GM18867 (cell line): Measurements from ENCODE around the gene PALM3.
A peak's percentile ranks its signal among the peaks of the same experiment; 100 is the strongest.
"Not testable (repeated sequence)": the region's sequence is repeated elsewhere in the genome, so short reads cannot be mapped to it uniquely, and the experiment has no call there.

Experiments used
- ATAC-seq: cut with Tn5 transposase; IDR thresholded peaks from one replicate; pipeline ENCODE4 v1.9.1; 2021; ENCODE audit warnings: mild to moderate bottlenecking, moderate library complexity; ENCODE audit not compliant: unreplicated experiment

Gene PALM3

DNA sequence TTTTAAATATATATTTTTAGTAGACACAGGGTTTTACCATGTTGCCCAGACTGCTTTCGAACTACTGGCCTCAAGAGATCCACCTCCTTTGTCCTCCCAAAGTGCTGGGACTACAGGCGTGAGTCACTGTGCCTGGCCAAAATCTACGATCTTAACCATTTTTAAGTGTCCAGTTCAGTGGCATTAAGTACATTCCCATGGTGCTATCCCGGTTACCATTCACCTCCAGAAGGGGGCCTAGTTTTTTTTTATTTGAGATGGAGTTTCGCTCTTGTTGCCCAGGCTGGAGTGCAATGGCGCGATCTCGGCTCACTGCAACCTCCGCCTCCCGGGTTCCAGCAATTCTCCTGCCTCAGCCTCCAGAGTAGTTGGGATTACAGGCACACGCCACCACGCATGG, 26.7 kb downstream of the PALM3 start:
- ATAC-seq, result not testable (repeated sequence)

GRCh38 chr19:14033946-14034345, 27.9 kb downstream of the PALM3 start:
- no peak for ATAC-seq

DNA sequence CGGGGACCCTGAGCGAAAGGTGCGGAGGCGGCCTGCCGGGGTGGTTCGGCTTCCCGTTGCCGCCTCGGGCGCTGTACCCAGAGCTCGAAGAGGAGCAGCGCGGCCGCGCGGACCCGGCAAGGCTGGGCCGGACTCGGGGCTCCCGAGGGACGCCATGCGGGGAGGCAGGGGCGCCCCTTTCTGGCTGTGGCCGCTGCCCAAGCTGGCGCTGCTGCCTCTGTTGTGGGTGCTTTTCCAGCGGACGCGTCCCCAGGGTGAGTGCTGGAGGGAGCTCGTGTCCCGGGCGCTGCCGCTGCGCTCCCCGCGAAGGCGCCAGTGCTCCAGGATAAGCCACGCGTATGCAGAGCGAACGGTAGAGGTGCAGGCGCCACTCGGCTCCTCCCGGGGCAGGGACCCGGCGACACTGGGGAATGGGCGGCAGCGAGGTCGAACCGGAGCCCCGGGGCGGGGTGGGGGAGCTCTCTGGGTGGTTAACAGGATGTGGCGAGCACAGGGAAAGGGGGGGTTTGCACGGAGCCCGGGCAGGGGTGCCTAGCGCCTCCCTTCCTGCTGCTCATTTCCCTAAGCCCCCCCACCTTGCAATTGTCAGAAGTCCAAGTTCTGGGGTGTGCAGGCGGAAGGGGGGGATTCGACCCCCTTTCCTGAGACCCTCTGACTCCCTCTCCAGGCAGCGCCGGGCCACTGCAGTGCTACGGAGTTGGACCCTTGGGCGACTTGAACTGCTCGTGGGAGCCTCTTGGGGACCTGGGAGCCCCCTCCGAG, 30.0 kb downstream of the PALM3 start, which contains the start of gene IL27RA:
Gene IL27RA (plus strand): TSS at position 44 of the 762 bp plus-strand sequence. CDS start 111 bp downstream, at position 155.
- ATAC-seq, result peak; percentile 49

DNA sequence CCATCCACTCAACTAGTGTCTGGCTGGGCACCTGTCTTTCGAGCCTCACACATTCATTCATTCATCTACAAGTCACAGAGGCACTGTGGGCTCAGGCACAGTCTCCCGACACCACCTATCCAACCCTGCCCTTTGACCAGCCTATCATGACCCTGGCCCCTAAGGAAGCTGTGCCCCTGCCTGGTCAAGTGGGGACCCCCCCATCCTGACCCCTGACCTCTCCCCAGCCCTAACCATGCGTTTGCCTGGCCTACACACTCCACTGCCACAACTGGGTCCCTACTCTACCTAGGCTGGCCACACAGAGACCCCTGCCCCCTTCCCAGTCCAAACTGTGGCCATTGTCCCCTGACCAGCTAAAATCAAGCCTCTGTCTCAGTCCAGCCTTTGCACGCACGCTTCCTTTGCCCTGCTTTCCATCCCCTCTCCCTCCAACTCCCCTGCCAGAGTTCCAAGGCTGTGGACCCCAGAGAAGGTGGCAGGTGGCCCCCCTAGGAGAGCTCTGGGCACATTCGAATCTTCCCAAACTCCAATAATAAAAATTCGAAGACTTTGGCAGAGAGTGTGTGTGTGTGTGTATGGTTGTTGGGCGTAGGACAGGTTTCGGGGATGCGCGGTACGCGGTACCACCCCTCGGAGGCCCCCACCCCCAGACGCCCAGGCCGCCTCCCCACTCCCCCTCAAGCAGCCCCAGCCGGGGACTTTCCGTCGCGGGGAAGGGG, 30.7 kb downstream of the PALM3 start:
- ATAC-seq, result no peak

GRCh38 chr19:14028901-14029300, 33.0 kb downstream of the PALM3 start:
- no peak for ATAC-seq

- no peak for ATAC-seq
Observed at GRCh38 chr19:14027856-14028450, 33.9 kb downstream of the PALM3 start, which contains the start of gene RLN3. Gene RLN3, plus strand, starts transcription at chr19:14028148. Its CDS starts 57 bp downstream, at chr19:14028205.

DNA sequence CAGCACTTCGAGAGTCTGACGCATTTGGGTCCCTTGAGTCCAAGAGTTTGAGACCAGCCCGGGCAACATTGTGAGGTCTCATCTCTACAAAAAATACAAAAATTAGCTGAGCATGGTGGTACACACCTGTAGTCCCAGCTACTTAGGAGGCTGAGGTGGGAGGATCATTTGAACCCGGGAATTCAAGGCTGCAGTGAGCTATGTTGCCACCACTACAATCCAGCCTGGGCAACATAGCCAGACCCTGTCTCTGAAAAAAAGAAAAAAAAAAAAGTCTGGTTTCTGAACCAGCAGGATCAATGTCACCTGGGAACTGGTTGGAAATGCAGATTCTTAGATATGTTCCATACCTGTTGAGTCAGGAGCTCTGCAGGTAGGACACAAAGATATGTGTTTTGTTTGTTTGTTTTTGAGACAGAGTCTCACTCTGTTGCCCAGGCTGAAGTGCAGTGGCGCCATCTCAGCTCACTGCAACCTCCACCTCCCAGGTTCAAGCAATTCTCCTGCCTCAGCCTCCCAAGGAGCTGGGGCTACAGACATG, 35.2 kb downstream of the PALM3 start:
- ATAC-seq, result not testable (repeated sequence)

DNA sequence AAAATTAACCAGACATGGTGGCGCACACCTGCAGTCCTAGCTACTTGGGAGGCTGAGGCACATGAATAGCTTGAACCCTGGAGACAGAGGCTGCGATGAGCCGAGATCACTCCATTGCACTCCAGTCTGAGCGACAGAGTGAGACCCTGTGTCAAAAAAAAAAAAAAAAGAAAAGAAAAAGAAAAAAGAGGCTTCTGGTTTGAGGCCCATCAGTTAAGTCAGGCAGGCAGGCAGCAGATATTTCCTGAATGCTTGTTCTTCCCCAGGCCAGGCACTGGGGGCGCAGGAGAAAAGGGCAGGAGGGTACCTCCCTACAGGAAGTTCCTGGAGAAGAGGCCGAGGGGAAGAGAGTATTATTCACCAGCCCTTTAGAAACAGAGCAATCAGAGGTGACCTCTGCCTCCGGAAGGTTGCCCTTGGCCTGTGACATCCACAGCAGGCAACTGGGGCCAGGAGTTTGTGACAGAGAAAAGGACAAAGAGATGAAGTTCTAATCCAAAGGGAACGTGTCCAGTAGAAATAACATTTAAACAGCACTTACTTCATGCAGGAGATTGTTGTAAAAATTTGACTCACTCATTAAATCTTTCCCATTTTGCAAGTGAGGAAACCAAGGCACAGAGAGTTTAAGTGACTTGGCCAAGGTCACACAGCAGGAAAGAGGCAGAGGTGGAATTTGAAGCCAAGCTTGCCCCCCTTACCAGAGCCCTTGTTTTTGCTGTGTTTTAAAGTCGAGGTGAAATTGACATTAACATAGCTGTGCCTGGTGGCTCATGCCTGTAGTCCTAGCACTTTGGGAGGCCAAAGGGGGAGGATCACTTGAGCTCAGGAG, 38.3 kb downstream of the PALM3 start:
- no peak for ATAC-seq

DNA sequence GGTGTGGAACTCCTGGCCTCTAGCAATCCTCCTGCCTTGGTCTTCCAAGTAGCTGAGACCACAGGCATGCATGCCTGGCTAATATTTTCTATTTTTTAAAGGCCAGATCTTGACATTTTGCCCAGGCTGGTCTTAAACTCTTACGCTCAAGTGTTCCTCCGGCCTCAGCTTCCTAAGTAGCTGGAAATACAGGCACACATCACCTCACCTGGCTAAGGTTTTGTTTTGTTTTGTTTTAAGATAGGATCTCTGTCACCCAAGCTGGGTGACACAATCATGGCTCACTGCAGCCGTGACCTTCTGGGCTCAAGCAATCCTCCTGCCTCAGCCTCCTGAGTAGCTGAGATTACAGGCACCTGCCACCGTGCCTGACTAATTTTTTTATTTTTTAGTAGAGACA, 39.4 kb downstream of the PALM3 start:
- no peak for ATAC-seq

GRCh38 chr19:14021474-14021873, 40.4 kb downstream of the PALM3 start:
- ATAC-seq, result no peak

DNA sequence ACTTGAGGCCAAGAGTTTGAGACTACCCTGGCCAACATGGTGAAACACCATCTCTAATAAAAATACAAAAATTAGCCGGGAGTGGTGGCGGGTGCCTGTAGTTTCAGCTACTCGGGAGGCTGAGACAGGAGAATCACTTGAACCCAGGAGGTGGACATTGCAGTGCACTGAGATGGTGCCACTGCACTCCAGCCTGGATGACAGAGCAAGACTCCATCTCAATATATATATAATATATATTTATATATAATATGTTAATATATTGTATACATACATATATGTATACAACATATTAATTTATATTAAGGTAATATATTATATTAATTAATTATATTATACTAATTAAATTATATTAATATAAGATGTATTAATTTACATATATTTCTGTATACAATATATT, 42.1 kb downstream of the PALM3 start:
- ATAC-seq, result not testable (repeated sequence)

- no peak for ATAC-seq
Observed at GRCh38 chr19:14019100-14019499, 42.8 kb downstream of the PALM3 start.

DNA sequence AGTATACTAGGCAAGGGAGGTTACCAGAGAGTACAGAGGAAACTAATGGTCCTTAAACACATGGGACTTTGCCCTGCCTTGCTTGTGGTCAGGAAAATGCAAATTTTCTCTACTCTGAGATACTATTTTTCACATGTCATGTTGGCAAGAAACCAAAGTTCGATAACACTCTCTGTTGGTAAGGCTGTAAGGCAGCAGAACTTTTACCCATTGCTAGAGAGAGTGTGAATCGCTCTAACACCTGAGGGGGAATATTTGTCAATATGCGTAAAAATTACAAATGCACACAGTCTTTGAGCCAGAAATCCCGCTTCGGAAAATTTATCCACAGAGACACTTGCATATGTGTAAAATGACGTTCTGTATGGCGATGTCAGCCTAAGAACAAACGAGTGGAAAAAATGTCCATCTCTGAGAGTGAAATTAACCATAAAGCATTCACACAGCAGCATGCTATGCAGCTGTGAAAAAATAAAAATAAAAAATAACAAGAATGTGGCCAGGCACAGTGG, 46.3 kb downstream of the PALM3 start:
- ATAC-seq, result peak; percentile 79

GRCh38 chr19:14012378-14012915, 49.4 kb downstream of the PALM3 start:
- ATAC-seq, result no peak

- peak; percentile 33 for ATAC-seq
Observed at GRCh38 chr19:14006766-14007562, 54.9 kb downstream of the PALM3 start.

DNA sequence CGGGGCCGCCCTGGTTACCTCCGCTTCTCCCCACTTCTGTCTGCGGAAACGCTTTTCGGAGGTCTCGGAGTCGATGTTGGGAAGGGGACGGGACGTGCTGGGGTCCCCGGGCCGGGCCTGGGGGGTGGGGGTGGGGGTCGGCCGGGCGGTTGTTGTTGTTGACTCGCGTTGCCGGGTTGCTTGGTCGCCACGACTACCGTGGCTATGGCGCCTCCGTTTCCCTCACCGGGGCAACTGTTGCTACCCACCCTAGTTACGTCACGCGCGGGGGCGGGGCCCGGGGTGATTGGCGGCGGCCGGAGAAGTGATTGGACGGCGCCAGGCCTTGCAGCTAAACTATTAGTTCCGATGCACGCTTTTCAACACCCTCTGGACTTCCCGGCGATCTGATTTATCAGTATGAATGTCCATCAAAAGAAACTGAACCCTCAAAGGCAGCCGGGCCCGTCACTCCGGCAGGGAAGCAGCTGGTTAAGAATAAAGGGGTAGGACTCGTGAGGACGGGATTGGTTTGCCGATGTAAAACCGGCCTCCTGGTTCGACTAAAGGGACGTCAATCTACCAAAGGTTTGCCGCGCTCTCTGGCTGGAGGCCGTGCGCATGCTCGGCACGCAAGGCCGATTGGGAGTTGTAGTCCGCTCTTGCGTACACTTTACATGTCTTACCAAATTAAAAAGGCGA, 55.7 kb downstream of the PALM3 start, which contains the start of gene RFX1:
Gene RFX1 (minus strand): TSS at position 236 of the 681 bp plus-strand sequence. CDS start 12,477 bp downstream, outside the sequence.
- peak; percentile 68 for ATAC-seq

DNA sequence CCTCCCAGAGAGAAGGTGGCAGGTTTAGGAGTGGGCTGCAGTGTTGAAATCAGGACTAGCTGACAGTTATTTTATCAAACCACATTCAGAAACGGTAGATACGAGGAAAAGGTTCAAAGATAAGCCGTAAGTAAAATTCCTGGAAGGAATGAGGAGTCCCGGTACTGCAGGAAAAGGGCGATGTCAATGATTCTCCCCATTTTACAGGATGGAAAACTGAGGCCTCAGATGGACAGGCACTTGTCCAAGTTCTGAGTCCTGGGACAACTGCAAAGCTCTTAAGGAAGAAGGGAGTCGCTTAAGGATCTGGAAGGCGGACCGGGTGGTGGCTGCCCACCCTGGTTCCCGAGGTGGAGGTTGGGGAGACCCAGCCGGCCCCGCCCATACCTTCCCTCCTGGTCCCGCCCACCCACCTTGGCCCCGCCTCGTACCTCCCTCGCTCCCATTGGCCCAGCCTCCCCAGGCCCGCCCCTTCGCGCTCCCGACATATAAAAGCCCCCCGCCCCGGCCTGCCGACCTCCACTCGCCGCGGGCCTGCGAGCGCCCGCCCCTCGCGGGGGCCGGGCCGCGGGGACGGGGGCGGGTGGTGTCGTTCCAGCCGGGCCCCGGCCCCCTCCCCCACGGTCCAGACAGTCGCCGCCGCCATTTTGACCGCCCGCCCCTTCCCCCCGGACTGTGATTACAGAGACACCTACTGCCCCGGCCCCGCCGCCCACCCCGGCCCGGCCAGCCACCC, 56.4 kb downstream of the PALM3 start:
- peak; percentile 40 for ATAC-seq
